Measurements from ENCODE around the gene SMYD3.

The SMYD3 gene

GRCh38 chr1:246113555-246114095, 393.5 kb downstream of the SMYD3 start:
- DNase-seq (ENCODE audit: low read depth in 1 of 2, low spot score in 1 of 2) = no peak
- H3K27ac ChIP-seq (replicated peaks) = no peak overlapping the region
- TF ChIP-seq GABPA (IDR thresholded peaks at IDR 0.05; ENCODE audit: low read depth) = no peak

GRCh38 chr1:246111570-246111969, 395.5 kb downstream of the SMYD3 start:
- H3K27me3 ChIP-seq (ENCODE audit: insufficient read depth, poor library complexity, severe bottlenecking) = no peaks in the 10 kb centered on the region
- TF ChIP-seq GABPA (IDR thresholded peaks at IDR 0.05; ENCODE audit: low read depth) = no peak
- no peak for TF ChIP-seq REST (IDR thresholded peaks at IDR 0.05; ENCODE audit: insufficient replicate concordance, low read depth)
- no peak for TF ChIP-seq SPI1 (IDR thresholded peaks at IDR 0.05; ENCODE audit: borderline replicate concordance, low read depth)
- no peak for TF ChIP-seq POLR2AphosphoS5 (IDR thresholded peaks at IDR 0.05; ENCODE audit: low read depth)
- no peak for TF ChIP-seq CTCF (IDR thresholded peaks at IDR 0.05; ENCODE audit: insufficient read depth, low read length)
- H3K27ac ChIP-seq (replicated peaks) = no peak overlapping the region
- no peak for DNase-seq (ENCODE audit: low read depth in 1 of 2, low spot score in 1 of 2)
- H3K4me3 ChIP-seq (replicated peaks; ENCODE audit: insufficient read depth, low read length) = no peak overlapping the region

More at GRCh38 chr1:246113555-246114095, 393.5 kb downstream of the SMYD3 start:
- Histone ChIP-seq H3K27me3 (ENCODE audit: insufficient read depth, poor library complexity, severe bottlenecking) (no peaks in the 10 kb centered on the region), H3K4me3 (replicated peaks; ENCODE audit: insufficient read depth, low read length) (no peak overlapping the region)

DNA sequence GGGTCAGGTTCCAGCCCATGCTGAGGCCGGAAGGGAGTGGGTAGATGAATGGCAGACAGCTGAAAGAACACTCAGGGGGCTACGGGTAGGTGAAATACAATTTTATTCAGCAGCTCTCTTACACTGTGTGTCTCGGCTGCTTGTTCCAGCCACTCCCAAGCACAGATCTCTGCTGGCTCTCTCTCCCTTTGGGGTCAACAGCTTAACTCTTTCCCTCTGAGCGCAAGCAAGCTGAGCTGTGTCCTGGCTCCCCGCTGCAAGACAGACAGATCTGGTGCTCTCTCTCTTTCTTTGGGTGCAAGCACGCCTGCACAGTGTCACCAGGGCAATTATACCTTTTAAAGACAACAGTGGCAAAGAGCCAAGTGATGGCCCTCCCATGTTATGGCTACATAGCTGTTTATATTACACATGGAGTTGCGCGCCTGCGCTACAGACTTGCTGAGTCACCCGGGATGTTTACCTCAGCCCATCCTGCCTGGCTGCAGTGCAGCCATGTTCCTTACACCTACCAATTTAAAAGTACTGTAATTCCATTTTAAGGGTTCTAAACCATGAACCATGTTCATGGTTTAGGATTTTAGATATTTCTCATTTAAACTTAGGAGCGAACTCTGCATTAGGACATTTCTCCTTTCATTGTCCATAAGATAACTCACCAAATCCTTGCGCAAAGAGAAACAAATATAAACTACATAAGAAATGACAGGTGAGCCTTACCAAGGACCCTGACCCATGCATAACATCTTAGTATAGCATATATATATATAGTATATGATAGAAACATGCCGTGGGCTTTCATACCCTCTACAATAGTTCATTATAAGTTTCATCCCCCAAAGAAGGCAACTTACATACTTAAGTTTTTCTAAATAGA, 396.5 kb downstream of the SMYD3 start:
- Histone ChIP-seq H3K4me3 (replicated peaks; ENCODE audit: insufficient read depth, low read length) (no peak overlapping the region), H3K27me3 (ENCODE audit: insufficient read depth, poor library complexity, severe bottlenecking) (no peaks in the 10 kb centered on the region), H3K27ac (replicated peaks) (no peak overlapping the region)
- DNase-seq (ENCODE audit: low read depth in 1 of 2, low spot score in 1 of 2) = no peak
- TF ChIP-seq REST (IDR thresholded peaks at IDR 0.05; ENCODE audit: insufficient replicate concordance, low read depth) = no peak
- no peak for TF ChIP-seq GABPA (IDR thresholded peaks at IDR 0.05; ENCODE audit: low read depth)
- no peak for TF ChIP-seq SPI1 (IDR thresholded peaks at IDR 0.05; ENCODE audit: borderline replicate concordance, low read depth)
- TF ChIP-seq CTCF (IDR thresholded peaks at IDR 0.05; ENCODE audit: insufficient read depth, low read length) = no peak
- TF ChIP-seq POLR2AphosphoS5 (IDR thresholded peaks at IDR 0.05; ENCODE audit: low read depth) = no peak

GRCh38 chr1:246108278-246108925, 398.7 kb downstream of the SMYD3 start:
- no peak overlapping the region for H3K27ac ChIP-seq (replicated peaks)
- H3K4me3 ChIP-seq (replicated peaks; ENCODE audit: insufficient read depth, low read length) = no peak overlapping the region
- TF ChIP-seq SPI1 (IDR thresholded peaks at IDR 0.05; ENCODE audit: borderline replicate concordance, low read depth) (no peak), CTCF (IDR thresholded peaks at IDR 0.05; ENCODE audit: insufficient read depth, low read length) (no peak), REST (IDR thresholded peaks at IDR 0.05; ENCODE audit: insufficient replicate concordance, low read depth) (no peak), POLR2AphosphoS5 (IDR thresholded peaks at IDR 0.05; ENCODE audit: low read depth) (no peak), GABPA (IDR thresholded peaks at IDR 0.05; ENCODE audit: low read depth) (no peak)
- H3K27me3 ChIP-seq (ENCODE audit: insufficient read depth, poor library complexity, severe bottlenecking) = no peaks in the 10 kb centered on the region
- no peak for DNase-seq (ENCODE audit: low read depth in 1 of 2, low spot score in 1 of 2)
